Right cardiac atrium (tissue), 5 donors: ENCODE results near the gene BTBD18. TPM values are rescaled to one million over a fixed set of nuclear protein-coding genes. Genes with fewer than 3 reads are reported as not detected.
"Not testable (repeated sequence)": the region's sequence is repeated elsewhere in the genome, so short reads cannot be mapped to it uniquely, and the experiment has no call there.

ENCODE experiments used
- ATAC-seq, 2 donors: fragments of 200-7000 bp; cut with Tn5 transposase; one replicate each; pipeline versions ENCODE4 v1.8.0 to v1.9.1; 2020; ENCODE audit warnings: moderate library complexity in 2 of 2, mild to moderate bottlenecking in 1 of 2
- DNase-seq, 3 donors: peaks; one replicate each; pipeline ENCODE4 v3.0.0-alpha.2; 2020
- H3K27ac ChIP-seq: one replicate; pipeline ENCODE4 v1.5.1; 2013; ENCODE audit warnings: mild to moderate bottlenecking, low read length, control low read depth, moderate library complexity
- H3K27me3 ChIP-seq: one replicate; pipeline ENCODE4 v1.6.1; 2013; ENCODE audit not compliant: control insufficient read depth, insufficient read depth
- H3K4me1 ChIP-seq: one replicate; pipeline ENCODE4 v1.6.1; 2013; ENCODE audit warnings: low read length; ENCODE audit not compliant: control insufficient read depth, insufficient read depth
- H3K4me3 ChIP-seq: one replicate; pipeline ENCODE4 v1.5.1; 2013; ENCODE audit warnings: low read length, control low read depth
- H3K9me3 ChIP-seq: one replicate; pipeline ENCODE4 v1.6.1; 2013; ENCODE audit warnings: low read length; ENCODE audit not compliant: control insufficient read depth
- WGBS: extraction: QIAGEN DNeasy Blood & Tissue Kit; methylation state at CpG from one replicate; pipeline ENCODE4 v1.1.7; 2013; 5-methylcytosine and 5-hydroxymethylcytosine counted together
- intact Hi-C, 4 donors: fragments of 100-400 bp; cut with DNase I; formaldehyde crosslinking; loops; one replicate each; pipeline versions ENCODE4 v1.11.0 to v1.14.0; 2022 to 2023
- polyA plus RNA-seq: library from polyadenylated mRNA; stranded (reverse); fragments of 200-250 nt; gene quantifications from one replicate; pipeline ENCODE4 v1.2.3, GENCODE V29; 2013
- total RNA-seq, 4 donors: library from RNA; stranded (reverse); fragmentation: NEBNext Ultra II Directional; extraction: Animal tissue kit (Norgen Biotek cat#: 25700); gene quantifications; one replicate each; pipeline ENCODE4 v1.2.1, GENCODE V29; 2021
- donor health status: healthy with polysubstance abuse.
- donor health status: DM: no; HTN: yes; CAD: no.
- donor health status: DM: no; HTN: no; CAD: no.
- donor health status: DM: no; HTN: yes; CAD: no; lungs with severe emphysema.
- donor health status: DM: yes; HTN: yes; CAD: no.

BTBD18 gene
- total and polyA plus RNA-seq, 5 donors, result 0.02 TPM; not detected in 4

DNA sequence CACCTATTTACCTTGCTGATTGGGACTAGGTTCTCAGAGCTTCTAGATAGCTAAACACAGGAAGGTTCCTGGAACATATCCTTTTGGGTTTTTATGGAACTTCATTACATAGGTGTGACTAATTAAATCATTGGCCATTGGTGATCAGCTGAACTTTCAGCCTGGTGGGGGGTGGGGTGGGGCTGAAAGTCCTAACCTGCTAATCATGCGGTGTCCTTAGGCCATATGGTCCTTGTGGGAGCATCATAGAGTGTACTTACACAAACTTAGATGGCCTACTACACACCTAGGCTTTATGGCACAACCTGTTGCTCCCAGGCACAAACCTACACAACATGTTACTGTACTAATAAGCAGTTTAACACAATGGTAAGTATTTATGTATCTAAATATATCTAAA is 19.0 kb downstream of the BTBD18 start:
- no peaks in the 10 kb centered on the region for H3K27me3 ChIP-seq
- H3K27ac ChIP-seq, result no peak overlapping the region
- ATAC-seq, result no peak
- WGBS, result 96% methylated on average over 1 of the region's 1 CpG
- DNase-seq, result no peak
- no peak overlapping the region for H3K4me3 ChIP-seq
- H3K9me3 ChIP-seq, result no peaks in the 10 kb centered on the region
- no peaks in the 10 kb centered on the region for H3K4me1 ChIP-seq
- intact Hi-C loops, result no loop called here

DNA sequence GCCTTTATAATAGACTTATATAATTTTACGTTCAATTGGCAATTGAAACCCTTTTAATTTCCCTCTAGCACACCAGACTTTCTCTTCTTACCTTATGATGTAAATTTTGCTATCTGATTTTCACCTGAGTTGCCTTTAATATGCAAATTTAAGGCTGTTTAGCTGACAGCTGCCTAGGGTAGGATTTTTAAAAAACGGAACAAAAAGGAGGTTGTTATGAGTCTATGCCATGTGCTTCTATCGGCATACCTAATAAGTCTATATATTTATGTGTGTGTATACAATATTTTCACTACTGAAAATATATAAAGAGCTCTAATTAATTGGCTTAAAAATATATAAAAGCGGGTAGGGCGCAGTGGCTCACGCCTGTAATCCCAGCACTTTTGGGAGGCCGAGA is 22.1 kb downstream of the BTBD18 start:
- no peak overlapping the region for H3K27ac ChIP-seq
- 96% methylated on average over 7 of the region's 7 CpGs for WGBS
- no peak for DNase-seq
- no peaks in the 10 kb centered on the region for H3K9me3 ChIP-seq
- ATAC-seq, result no peak
- intact Hi-C loops, result no loop called here
- no peaks in the 10 kb centered on the region for H3K27me3 ChIP-seq
- no peaks in the 10 kb centered on the region for H3K4me1 ChIP-seq
- H3K4me3 ChIP-seq, result no peak overlapping the region

DNA sequence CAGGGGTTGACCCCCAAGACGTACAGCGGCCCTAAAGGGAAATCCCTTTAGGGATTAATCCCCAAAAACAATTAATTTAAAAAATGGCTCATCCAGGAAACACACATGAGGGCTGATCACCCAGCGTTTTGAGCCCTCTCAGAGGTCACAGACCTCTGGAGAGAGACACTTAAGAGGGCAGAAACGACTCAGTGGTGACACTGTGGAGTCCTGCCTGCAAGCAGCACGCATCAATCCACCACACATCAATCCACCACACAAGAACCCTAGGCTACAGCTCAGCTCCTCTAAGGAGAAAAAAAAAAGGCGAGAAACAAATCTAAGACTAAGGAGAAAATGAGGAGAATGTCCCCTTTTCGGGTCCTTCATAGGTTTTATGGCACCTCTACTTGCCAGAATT is 22.8 kb downstream of the BTBD18 start:
- H3K4me1 ChIP-seq, result no peaks in the 10 kb centered on the region
- H3K27me3 ChIP-seq, result no peaks in the 10 kb centered on the region
- H3K27ac ChIP-seq, result no peak overlapping the region
- H3K9me3 ChIP-seq, result no peaks in the 10 kb centered on the region
- DNase-seq (no peak), ATAC-seq (no peak)
- no peak overlapping the region for H3K4me3 ChIP-seq
- 75% methylated on average over 7 of the region's 7 CpGs for WGBS
- intact Hi-C loops, result no loop called here

DNA sequence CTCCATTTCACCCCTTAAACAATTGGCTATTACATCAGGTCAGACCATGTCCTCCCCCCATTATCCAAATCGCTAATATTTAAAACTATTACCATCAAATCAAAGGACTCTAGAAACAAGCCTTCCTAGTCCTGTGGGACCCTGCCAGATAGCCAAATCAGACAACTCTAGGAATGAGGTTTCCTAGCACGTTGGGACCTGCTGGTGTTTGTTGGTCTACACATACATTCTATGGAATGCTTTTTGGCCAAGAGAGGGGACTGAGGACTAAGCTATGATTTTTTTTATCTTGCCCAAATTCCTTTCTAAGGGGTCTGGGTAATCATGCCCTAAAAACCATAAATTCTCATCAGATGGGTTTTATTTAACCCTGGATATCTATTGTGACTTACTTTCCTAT is 24.4 kb downstream of the BTBD18 start:
- H3K4me1 ChIP-seq, result no peaks in the 10 kb centered on the region
- ATAC-seq (no peak), DNase-seq (no peak)
- intact Hi-C loops, result no loop called here
- H3K4me3 ChIP-seq, result no peak overlapping the region
- WGBS, result 60% methylated on average over 2 of the region's 2 CpGs
- H3K27ac ChIP-seq, result no peak overlapping the region
- no peaks in the 10 kb centered on the region for H3K9me3 ChIP-seq
- no peaks in the 10 kb centered on the region for H3K27me3 ChIP-seq

DNA sequence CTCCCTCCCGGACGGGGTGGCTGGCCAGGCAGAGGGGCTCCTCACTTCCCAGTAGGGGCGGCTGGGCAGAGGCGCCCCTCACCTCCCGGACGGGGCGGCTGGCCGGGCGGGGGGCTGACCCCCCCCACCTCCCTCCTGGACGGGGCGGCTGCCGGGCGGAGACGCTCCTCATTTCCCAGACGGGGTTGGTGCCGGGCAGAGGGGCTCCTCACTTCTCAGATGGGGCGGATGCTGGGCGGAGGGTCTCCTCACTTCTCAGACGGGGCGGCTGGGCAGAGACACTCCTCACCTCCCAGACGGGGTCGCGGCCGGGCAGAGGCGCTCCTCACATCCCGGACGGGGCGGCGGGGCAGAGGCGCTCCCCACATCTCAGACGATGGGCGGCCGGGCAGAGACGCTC is 34.9 kb downstream of the BTBD18 start:
- H3K27ac ChIP-seq, H3K9me3 ChIP-seq, H3K4me3 ChIP-seq, DNase-seq, ATAC-seq, H3K4me1 ChIP-seq, H3K27me3 ChIP-seq, intact Hi-C loops: not testable (repeated sequence)
- 97% methylated on average over 27 of the region's 34 CpGs for WGBS

- DNase-seq, result no peak
- intact Hi-C loops, result no loop called here
- WGBS, result 94% methylated on average over 2 of the region's 2 CpGs
- no peak for ATAC-seq
- no peaks in the 10 kb centered on the region for H3K27me3 ChIP-seq
- H3K4me3 ChIP-seq, result peak overlapping the region; percentile 72
- no peaks in the 10 kb centered on the region for H3K9me3 ChIP-seq
- H3K27ac ChIP-seq, result no peak overlapping the region
- no peaks in the 10 kb centered on the region for H3K4me1 ChIP-seq
Observed at GRCh38 chr11:57713835-57714234, 37.8 kb downstream of the BTBD18 start.

DNA sequence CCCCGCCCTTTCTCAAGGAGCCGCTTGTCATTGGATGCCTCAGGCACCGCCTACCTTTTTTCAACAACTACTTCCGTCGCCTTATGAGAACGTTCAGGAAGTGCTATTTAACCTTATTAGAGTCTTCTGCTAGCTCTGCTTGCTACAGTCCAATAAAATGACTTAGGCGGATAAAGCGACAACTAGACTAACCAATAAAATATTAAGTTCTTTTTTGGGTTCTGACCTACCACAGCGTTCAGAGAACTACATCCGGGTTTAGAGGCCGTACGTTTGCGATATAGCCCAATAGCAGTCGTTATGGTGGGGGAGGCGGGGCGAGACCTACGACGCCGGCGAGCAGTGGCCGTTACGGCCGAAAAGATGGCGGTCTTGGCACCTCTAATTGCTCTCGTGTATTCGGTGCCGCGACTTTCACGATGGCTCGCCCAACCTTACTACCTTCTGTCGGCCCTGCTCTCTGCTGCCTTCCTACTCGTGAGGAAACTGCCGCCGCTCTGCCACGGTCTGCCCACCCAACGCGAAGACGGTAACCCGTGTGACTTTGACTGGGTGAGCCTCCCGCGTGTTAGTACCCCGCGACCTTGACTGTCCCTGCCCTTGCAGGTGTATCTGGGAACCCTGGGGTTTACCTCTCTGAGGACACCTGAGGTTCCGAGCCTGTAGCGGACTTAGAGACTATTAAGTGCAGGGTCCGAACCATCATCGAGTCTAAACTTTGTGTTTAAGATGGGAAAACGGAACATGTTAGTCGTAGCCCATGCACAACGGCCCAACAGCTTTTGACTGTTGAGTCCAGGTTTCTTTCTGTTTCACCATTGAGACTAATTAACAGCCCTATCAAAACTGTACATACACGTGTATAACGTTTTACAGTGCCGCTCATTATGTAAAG is 39.1 kb downstream of the BTBD18 start, which contains the start of gene TMX2:
TSS of gene TMX2 (plus strand) at position 338 of the 895 bp plus-strand sequence. CDS start at position 364, 26 bp downstream.
- peak; percentile 98 for ATAC-seq
- under 1% methylated on average over 53 of the region's 53 CpGs for WGBS
- DNase-seq, result peak; percentile 93 to 97 (median 95)
- Histone ChIP-seq H3K4me1 (no peaks in the 10 kb centered on the region), H3K27ac (peak within 1 kb of the TSS; percentile 51), H3K4me3 (peak within 1 kb of the TSS; percentile 78), H3K9me3 (no peaks in the 10 kb centered on the region), H3K27me3 (no peaks in the 10 kb centered on the region)
- intact Hi-C loops, result no loop called here

- intact Hi-C loops, result no loop called here
- Histone ChIP-seq H3K27ac (peak within 1 kb of the TSS; percentile 51), H3K9me3 (no peaks in the 10 kb centered on the region), H3K27me3 (no peaks in the 10 kb centered on the region), H3K4me3 (peak within 1 kb of the TSS; percentile 78), H3K4me1 (no peaks in the 10 kb centered on the region)
- WGBS, result 8% methylated on average over 51 of the region's 51 CpGs
- ATAC-seq (no peak), DNase-seq (peak; percentile 82 to 91 (median 88))
Observed at GRCh38 chr11:57711414-57712255, 40.0 kb downstream of the BTBD18 start, which contains the start of gene MED19. Gene MED19 (minus strand): TSS chr11:57712215. CDS start chr11:57712179, 36 bp downstream.

DNA sequence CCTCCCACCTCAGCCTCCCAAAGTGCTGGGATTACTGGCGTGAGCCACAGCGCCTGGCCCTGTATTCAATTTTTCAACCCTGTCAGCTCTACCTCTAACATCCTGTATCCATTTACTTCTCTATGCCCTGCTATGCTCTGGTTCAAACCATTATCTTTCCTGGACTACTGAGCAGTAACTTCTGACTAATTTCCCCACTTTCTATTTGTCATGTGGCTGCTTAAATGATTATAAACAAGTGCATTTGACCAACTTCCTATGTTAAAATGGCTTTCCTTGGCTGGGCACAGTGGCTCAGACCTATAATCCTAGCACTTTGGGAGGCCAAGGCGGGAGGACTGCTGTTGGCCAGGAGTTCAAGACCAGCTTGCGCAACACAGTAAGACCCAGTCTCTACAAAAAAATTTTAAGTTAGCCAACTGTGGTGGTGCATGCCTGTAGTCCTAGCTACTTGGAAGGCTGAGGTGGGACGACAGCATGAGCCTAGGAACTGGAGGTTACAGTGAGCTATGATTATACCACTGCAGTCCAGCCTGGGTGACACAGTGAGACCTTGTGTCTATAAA is 41.7 kb downstream of the BTBD18 start:
- Histone ChIP-seq H3K27ac (no peak overlapping the region), H3K27me3 (no peaks in the 10 kb centered on the region), H3K9me3 (no peaks in the 10 kb centered on the region), H3K4me3 (no peak overlapping the region), H3K4me1 (no peaks in the 10 kb centered on the region)
- 95% methylated on average over 5 of the region's 5 CpGs for WGBS
- ATAC-seq (no peak), DNase-seq (no peak)
- intact Hi-C loops, result loop anchor here in 1 of 4 donors (5.0 kb wide), 1 partner anchor 43 kb away; the partner anchor contains the start of gene ZDHHC5

- H3K27ac ChIP-seq, H3K9me3 ChIP-seq, H3K4me1 ChIP-seq, H3K27me3 ChIP-seq, DNase-seq, H3K4me3 ChIP-seq, ATAC-seq: not testable (repeated sequence)
- intact Hi-C loops, result loop anchor here in 1 of 4 donors (5.0 kb wide), 1 partner anchor 38 kb away; the partner anchor contains the start of gene ZDHHC5
- 91% methylated on average over 8 of the region's 8 CpGs for WGBS
Observed at GRCh38 chr11:57705432-57705831, 46.2 kb downstream of the BTBD18 start.
